Measurements from ENCODE around the gene SLC25A26. TPM values are rescaled to one million over a fixed set of nuclear protein-coding genes. Genes with fewer than 3 reads are reported as not detected.

SLC25A26 gene
- total RNA-seq, 2 donors from 2014 or later = 20.7 to 22.8 TPM

GRCh38 chr3:66378256-66378655, 157.5 kb downstream of the SLC25A26 start:
- DNase-seq = peak; percentile 84
- H3K4me3 Mint-ChIP-seq = no peak overlapping the region
- TF ChIP-seq CTCF (conservative IDR thresholded peaks at IDR 0.05) = peak; percentile 80
- Histone ChIP-seq H3K4me3 (ENCODE audit: low read length) (no peak overlapping the region), H3K27ac (ENCODE audit: low read depth, low read length) (peak overlapping the region; percentile 10), H3K4me1 (ENCODE audit: control insufficient read depth, insufficient read depth, low read length) (no peaks in the 10 kb centered on the region), H3K9ac (ENCODE audit: extremely low read depth, low read length, poor library complexity, severe bottlenecking) (no peak overlapping the region), H3K27me3 (ENCODE audit: control insufficient read depth, insufficient read depth, low read length, poor library complexity, severe bottlenecking) (no peaks in the 10 kb centered on the region), H3K36me3 (ENCODE audit: control insufficient read depth, insufficient read depth, low read length) (peaks cover 87% of the 10 kb centered on the region), H3K9me3 (ENCODE audit: control insufficient read depth, low read length) (no peaks in the 10 kb centered on the region)
- H3K27ac Mint-ChIP-seq = peak overlapping the region; percentile 26
- peaks cover 68% of the 10 kb centered on the region for H3K36me3 Mint-ChIP-seq (ENCODE audit: low read depth)
- WGBS, 2 experiments (ENCODE audit: insufficient coverage in 1 of 2, insufficient read length in 1 of 2) = 69 to 87% methylated on average over 4 to 5 of the region's 5 CpGs
- no peaks in the 10 kb centered on the region for H3K4me1 Mint-ChIP-seq
- H3K9me3 Mint-ChIP-seq = no peaks in the 10 kb centered on the region
- H3K27me3 Mint-ChIP-seq (ENCODE audit: insufficient read depth) = no peaks in the 10 kb centered on the region

GRCh38 chr3:66379565-66379964, 158.8 kb downstream of the SLC25A26 start:
- Mint-ChIP-seq H3K27me3 (ENCODE audit: insufficient read depth) (no peaks in the 10 kb centered on the region), H3K36me3 (ENCODE audit: low read depth) (peaks cover 79% of the 10 kb centered on the region), H3K27ac (no peak overlapping the region), H3K9me3 (no peaks in the 10 kb centered on the region), H3K4me1 (no peaks in the 10 kb centered on the region), H3K4me3 (no peak overlapping the region)
- WGBS, 2 experiments (ENCODE audit: insufficient coverage in 1 of 2, insufficient read length in 1 of 2) = 99 to 100% methylated on average over 3 to 8 of the region's 9 CpGs
- Histone ChIP-seq H3K4me3 (ENCODE audit: low read length) (no peak overlapping the region), H3K27ac (ENCODE audit: low read depth, low read length) (no peak overlapping the region), H3K9me3 (ENCODE audit: control insufficient read depth, low read length) (no peaks in the 10 kb centered on the region), H3K36me3 (ENCODE audit: control insufficient read depth, insufficient read depth, low read length) (peaks cover 98% of the 10 kb centered on the region), H3K27me3 (ENCODE audit: control insufficient read depth, insufficient read depth, low read length, poor library complexity, severe bottlenecking) (no peaks in the 10 kb centered on the region), H3K9ac (ENCODE audit: extremely low read depth, low read length, poor library complexity, severe bottlenecking) (no peak overlapping the region), H3K4me1 (ENCODE audit: control insufficient read depth, insufficient read depth, low read length) (no peaks in the 10 kb centered on the region)
- no peak for DNase-seq
- TF ChIP-seq CTCF (conservative IDR thresholded peaks at IDR 0.05) = no peak

- WGBS, 2 experiments (ENCODE audit: insufficient coverage in 1 of 2, insufficient read length in 1 of 2) = 93 to 95% methylated on average over 14 to 26 of the region's 26 CpGs
- H3K4me3 ChIP-seq (ENCODE audit: low read length) = no peak overlapping the region
- Mint-ChIP-seq H3K27ac (no peak overlapping the region), H3K4me1 (no peaks in the 10 kb centered on the region), H3K4me3 (no peak overlapping the region), H3K36me3 (ENCODE audit: low read depth) (peaks cover 87% of the 10 kb centered on the region), H3K9me3 (no peaks in the 10 kb centered on the region), H3K27me3 (ENCODE audit: insufficient read depth) (no peaks in the 10 kb centered on the region)
- no peak overlapping the region for H3K27ac ChIP-seq (ENCODE audit: low read depth, low read length)
- H3K27me3 ChIP-seq (ENCODE audit: control insufficient read depth, insufficient read depth, low read length, poor library complexity, severe bottlenecking) = no peaks in the 10 kb centered on the region
- TF ChIP-seq CTCF (conservative IDR thresholded peaks at IDR 0.05) = no peak
- DNase-seq = peak; percentile 39
- H3K4me1 ChIP-seq (ENCODE audit: control insufficient read depth, insufficient read depth, low read length) = no peaks in the 10 kb centered on the region
- H3K36me3 ChIP-seq (ENCODE audit: control insufficient read depth, insufficient read depth, low read length) = peaks cover 100% of the 10 kb centered on the region
- H3K9ac ChIP-seq (ENCODE audit: extremely low read depth, low read length, poor library complexity, severe bottlenecking) = no peak overlapping the region
- H3K9me3 ChIP-seq (ENCODE audit: control insufficient read depth, low read length) = peaks cover 4% of the 10 kb centered on the region
Measured at GRCh38 chr3:66380200-66380932, 159.6 kb downstream of the SLC25A26 start.

Data from endodermal cell (in vitro differentiated cells).